DND-41 (cell line): Measurements from ENCODE around the gene ANXA1.

ENCODE experiments used
- ATAC-seq: fragments of 200-7000 bp; cut with Tn5 transposase; 3 replicates; pipeline ENCODE4 v1.9.1; 2021; ENCODE audit warnings: low read depth; ENCODE audit not compliant: insufficient read depth
- DNase-seq: peaks from one replicate; pipeline ENCODE4 v3.0.0-alpha.2; 2020
- H2AFZ ChIP-seq: 2 replicates; pipeline ENCODE4 v1.6.0; 2012; ENCODE audit warnings: low read depth, low read length
- H3K27ac ChIP-seq: 2 replicates; pipeline ENCODE4 v1.5.1; 2012; ENCODE audit warnings: low read length, inconsistent platforms
- H3K27me3 ChIP-seq: fragments of 200-600 bp; sonication (generic); 2 replicates; pipeline ENCODE4 v1.6.0; 2012; ENCODE audit warnings: low read length, mild to moderate bottlenecking, inconsistent platforms; ENCODE audit not compliant: insufficient read depth, poor library complexity
- H3K36me3 ChIP-seq: 2 replicates; pipeline ENCODE4 v1.5.1; 2012; ENCODE audit warnings: low read length, inconsistent platforms; ENCODE audit not compliant: insufficient read depth
- H3K4me1 ChIP-seq: 2 replicates; pipeline ENCODE4 v1.5.1; 2012; ENCODE audit warnings: mild to moderate bottlenecking, low read length; ENCODE audit not compliant: insufficient read depth
- H3K4me2 ChIP-seq: 2 replicates; pipeline ENCODE4 v1.6.0; 2012; ENCODE audit warnings: mild to moderate bottlenecking, moderate library complexity, low read length, inconsistent platforms; ENCODE audit not compliant: insufficient read depth
- H3K4me3 ChIP-seq, 2 experiments: fragments of 200-600 bp in 1 of 2; shearing (Covaris generic) in 1 of 2; 2 replicates each; pipeline ENCODE4 v1.5.1; 2012 to 2016; ENCODE audit warnings: inconsistent platforms in 2 of 2, low read length in 2 of 2, mild to moderate bottlenecking in 2 of 2, low read depth in 1 of 2, moderate library complexity in 1 of 2
- H3K79me2 ChIP-seq: 2 replicates; pipeline ENCODE4 v1.6.0; 2012; ENCODE audit warnings: low read length, inconsistent platforms; ENCODE audit not compliant: insufficient read depth
- H3K9ac ChIP-seq: 2 replicates; pipeline ENCODE4 v1.6.0; 2012; ENCODE audit warnings: low read depth, mild to moderate bottlenecking, inconsistent platforms, low read length, moderate library complexity
- H3K9me3 ChIP-seq: 2 replicates; pipeline ENCODE4 v1.5.1; 2012; ENCODE audit warnings: low read length, moderate library complexity, mild to moderate bottlenecking, inconsistent platforms; ENCODE audit not compliant: insufficient read depth, severe bottlenecking
- H4K20me1 ChIP-seq: 2 replicates; pipeline ENCODE4 v1.6.0; 2012; ENCODE audit warnings: low read length; ENCODE audit not compliant: insufficient read depth
- EZH2 ChIP-seq: IDR thresholded peaks from 3 replicates; pipeline ENCODE4 v1.6.1; 2012; ENCODE audit warnings: borderline replicate concordance, low read depth, mild to moderate bottlenecking, moderate library complexity, low read length, inconsistent platforms; ENCODE audit not compliant: severe bottlenecking
- TF ChIP-seq, protein P1 (sequence below): IDR thresholded peaks from 2 replicates; pipeline ENCODE4 v1.5.1; 2012; ENCODE audit warnings: borderline replicate concordance, low read length, moderate library complexity, mild to moderate bottlenecking; ENCODE audit not compliant: poor library complexity, severe bottlenecking; ENCODE audit errors: extremely low read depth

The ANXA1 gene

DNA sequence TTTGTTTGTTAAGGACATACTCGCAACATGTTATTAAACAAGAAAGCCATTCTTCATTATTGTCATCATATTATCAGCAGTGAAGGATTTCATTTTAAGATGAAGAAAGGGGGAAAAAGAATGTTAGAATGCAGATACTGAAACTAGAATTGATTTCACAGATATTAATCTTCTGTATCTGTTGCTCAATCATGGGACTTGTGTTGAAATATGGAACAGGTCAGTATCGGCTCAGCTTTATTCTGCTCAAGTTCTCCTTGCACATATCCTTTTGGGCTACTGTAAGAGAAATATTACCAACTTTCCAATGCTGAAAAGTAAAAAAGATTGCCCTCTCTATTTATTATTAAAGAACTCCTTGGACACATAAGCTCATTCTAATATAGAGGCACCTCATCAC, 13.8 kb upstream of the ANXA1 start:
- Histone ChIP-seq H3K79me2 (no peaks in the 10 kb centered on the region), H3K27ac (no peak overlapping the region), H4K20me1 (no peaks in the 10 kb centered on the region), H3K4me1 (peaks cover 17% of the 10 kb centered on the region), H3K36me3 (no peaks in the 10 kb centered on the region), H2AFZ (no peak overlapping the region), H3K4me3 (no peak overlapping the region), H3K9ac (no peak overlapping the region), H3K9me3 (no peaks in the 10 kb centered on the region), H3K4me2 (no peak overlapping the region), H3K27me3 (no peaks in the 10 kb centered on the region)
- no peak for ATAC-seq
- TF ChIP-seq EZH2 = no peak
- TF ChIP-seq, protein P1, sequence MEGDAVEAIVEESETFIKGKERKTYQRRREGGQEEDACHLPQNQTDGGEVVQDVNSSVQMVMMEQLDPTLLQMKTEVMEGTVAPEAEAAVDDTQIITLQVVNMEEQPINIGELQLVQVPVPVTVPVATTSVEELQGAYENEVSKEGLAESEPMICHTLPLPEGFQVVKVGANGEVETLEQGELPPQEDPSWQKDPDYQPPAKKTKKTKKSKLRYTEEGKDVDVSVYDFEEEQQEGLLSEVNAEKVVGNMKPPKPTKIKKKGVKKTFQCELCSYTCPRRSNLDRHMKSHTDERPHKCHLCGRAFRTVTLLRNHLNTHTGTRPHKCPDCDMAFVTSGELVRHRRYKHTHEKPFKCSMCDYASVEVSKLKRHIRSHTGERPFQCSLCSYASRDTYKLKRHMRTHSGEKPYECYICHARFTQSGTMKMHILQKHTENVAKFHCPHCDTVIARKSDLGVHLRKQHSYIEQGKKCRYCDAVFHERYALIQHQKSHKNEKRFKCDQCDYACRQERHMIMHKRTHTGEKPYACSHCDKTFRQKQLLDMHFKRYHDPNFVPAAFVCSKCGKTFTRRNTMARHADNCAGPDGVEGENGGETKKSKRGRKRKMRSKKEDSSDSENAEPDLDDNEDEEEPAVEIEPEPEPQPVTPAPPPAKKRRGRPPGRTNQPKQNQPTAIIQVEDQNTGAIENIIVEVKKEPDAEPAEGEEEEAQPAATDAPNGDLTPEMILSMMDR = no peak
- DNase-seq = no peak

DNA sequence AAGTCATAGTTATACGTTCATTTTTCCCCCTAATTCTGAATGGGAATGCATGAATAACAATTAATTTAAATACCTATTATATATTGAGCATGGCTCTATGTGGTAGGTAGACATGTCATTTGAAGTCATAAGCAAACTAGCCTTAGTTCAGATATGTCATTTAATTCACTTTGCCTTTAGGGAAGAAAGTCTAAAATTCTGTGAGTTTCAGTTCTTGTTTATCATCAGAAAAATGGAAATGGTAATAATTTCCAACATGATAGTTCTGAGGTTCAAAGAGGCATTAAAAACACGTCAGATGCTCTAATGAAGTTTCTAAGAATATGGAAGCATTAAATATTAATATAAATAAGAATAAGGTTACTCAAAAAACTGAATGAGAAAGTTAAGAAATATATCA, 13.1 kb upstream of the ANXA1 start:
- H3K4me1 ChIP-seq = peaks cover 17% of the 10 kb centered on the region
- no peaks in the 10 kb centered on the region for H3K79me2 ChIP-seq
- H3K4me2 ChIP-seq = no peak overlapping the region
- TF ChIP-seq, protein P1 = no peak
- TF ChIP-seq EZH2 = no peak
- DNase-seq (no peak), ATAC-seq (no peak)
- H3K27me3 ChIP-seq = no peaks in the 10 kb centered on the region
- H3K9me3 ChIP-seq = no peaks in the 10 kb centered on the region
- H3K36me3 ChIP-seq = no peaks in the 10 kb centered on the region
- H3K4me3 ChIP-seq = no peak overlapping the region
- H4K20me1 ChIP-seq = no peaks in the 10 kb centered on the region
- H2AFZ ChIP-seq = no peak overlapping the region
- H3K27ac ChIP-seq = no peak overlapping the region
- no peak overlapping the region for H3K9ac ChIP-seq

DNA sequence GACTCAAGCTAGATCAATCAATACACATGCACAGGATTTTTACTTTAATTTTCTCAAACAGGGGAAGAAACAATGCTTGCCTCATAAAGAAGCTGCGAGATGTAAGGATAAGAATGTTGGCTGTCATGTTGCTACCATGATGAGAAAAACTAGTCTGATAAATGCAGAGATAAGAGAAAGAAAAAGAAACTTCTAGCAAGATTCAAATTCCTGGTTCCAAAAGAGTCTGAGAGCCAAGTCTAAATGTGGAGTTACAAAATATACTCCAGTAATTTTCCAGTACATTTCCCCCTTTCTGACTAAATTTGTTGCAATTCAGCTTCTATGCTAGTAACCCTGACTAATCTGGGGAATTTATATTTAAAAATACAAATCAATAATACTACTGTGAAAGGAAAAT, 10.4 kb upstream of the ANXA1 start:
- Histone ChIP-seq H3K4me3 (no peak overlapping the region), H3K36me3 (no peaks in the 10 kb centered on the region), H3K27ac (no peak overlapping the region), H3K27me3 (no peaks in the 10 kb centered on the region), H3K9me3 (no peaks in the 10 kb centered on the region), H3K4me1 (peaks cover 34% of the 10 kb centered on the region), H3K79me2 (no peaks in the 10 kb centered on the region), H4K20me1 (no peaks in the 10 kb centered on the region), H3K4me2 (no peak overlapping the region), H3K9ac (no peak overlapping the region), H2AFZ (no peak overlapping the region; the same call in 1 of the 2 replicates)
- TF ChIP-seq EZH2 = no peak
- TF ChIP-seq, protein P1 = no peak
- no peak for ATAC-seq
- no peak for DNase-seq

DNA sequence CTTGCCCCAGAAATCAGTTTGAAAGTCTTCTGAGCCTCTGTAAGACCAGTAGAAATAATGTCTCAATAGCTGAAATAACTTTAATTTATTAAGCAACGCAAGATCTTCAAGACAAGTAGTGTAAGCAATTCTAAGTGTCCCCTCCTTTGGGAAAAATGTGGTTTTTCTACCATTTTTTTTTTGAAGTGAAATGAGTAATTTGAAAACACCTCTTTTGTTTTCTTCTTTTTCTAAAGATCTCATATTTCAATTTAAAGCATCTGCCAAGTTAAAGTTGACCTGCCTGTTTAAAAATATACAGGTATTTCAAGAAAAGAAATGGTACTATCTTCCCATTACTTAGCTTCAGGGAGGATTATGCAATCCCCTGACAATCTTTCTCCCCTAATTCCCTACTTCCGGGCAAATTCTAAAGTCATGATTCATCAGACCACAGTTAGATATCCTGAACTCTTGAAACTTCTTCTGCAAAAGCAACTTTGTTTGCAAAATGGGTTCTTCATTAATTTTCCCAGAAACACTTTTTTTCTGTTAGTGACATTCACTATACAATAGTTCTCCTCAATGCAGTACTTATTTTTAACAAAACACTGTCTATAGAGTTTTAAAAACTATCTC, 7.8 kb upstream of the ANXA1 start:
- H3K27ac ChIP-seq = peak overlapping the region; percentile 70
- H3K9me3 ChIP-seq = no peaks in the 10 kb centered on the region
- peak overlapping the region; percentile 23 for H3K4me2 ChIP-seq
- H3K36me3 ChIP-seq = no peaks in the 10 kb centered on the region
- TF ChIP-seq, protein P1 = no peak
- no peak for TF ChIP-seq EZH2
- no peaks in the 10 kb centered on the region for H3K27me3 ChIP-seq
- H2AFZ ChIP-seq = no peak overlapping the region
- H3K79me2 ChIP-seq = no peaks in the 10 kb centered on the region
- ATAC-seq (peak; percentile 75), DNase-seq (no peak)
- no peaks in the 10 kb centered on the region for H4K20me1 ChIP-seq
- peaks cover 47% of the 10 kb centered on the region for H3K4me1 ChIP-seq
- no peak overlapping the region for H3K4me3 ChIP-seq
- peak overlapping the region; percentile 9; the same call in 1 of the 2 replicates for H3K9ac ChIP-seq
